Testis (tissue), 3 donors: Measurements from ENCODE around the gene TCF7. TPM values are rescaled to one million over a fixed set of nuclear protein-coding genes. Genes with fewer than 3 reads are reported as not detected.

Experiments
- DNase-seq: peaks from one replicate; pipeline ENCODE4 v3.0.0-alpha.2; 2019
- H3K27ac ChIP-seq, 2 donors: fragments of 200-600 bp; sonication (generic); one replicate each; pipeline ENCODE4 v1.5.1; 2019
- H3K27me3 ChIP-seq: fragments of 200-600 bp; sonication (generic); one replicate; pipeline ENCODE4 v1.5.1; 2019
- H3K36me3 ChIP-seq: fragments of 200-600 bp; sonication (generic); one replicate; pipeline ENCODE4 v1.5.1; 2017; ENCODE audit warnings: low read depth; ENCODE audit errors: missing control alignments
- H3K4me1 ChIP-seq: fragments of 200-600 bp; sonication (generic); one replicate; pipeline ENCODE4 v1.5.1; 2019
- H3K4me3 ChIP-seq, 2 donors: fragments of 200-600 bp; sonication (generic); one replicate each; pipeline ENCODE4 v1.5.1; 2017 to 2019
- H3K9me3 ChIP-seq: fragments of 200-600 bp; sonication (generic); one replicate; pipeline ENCODE4 v1.5.1; 2017
- CTCF ChIP-seq, 3 experiments: fragments of 450-650 bp in 2 of 3; fragments of 200-600 bp in 1 of 3; sonication (generic) in 1 of 3; IDR thresholded peaks; one replicate each; pipeline ENCODE4 v1.5.1; 2016 to 2019; ENCODE audit warnings: antibody characterized with exemption in 3 of 3, mild to moderate bottlenecking in 2 of 3, moderate library complexity in 1 of 3
- POLR2A ChIP-seq: fragments of 450-650 bp; IDR thresholded peaks from one replicate; pipeline ENCODE4 v1.6.1; 2017; ENCODE audit warnings: antibody characterized with exemption, mild to moderate bottlenecking, moderate library complexity
- WGBS, 2 donors: methylation state at CpG; one replicate each; pipeline ENCODE4 v1.1.5; 2018; 5-methylcytosine and 5-hydroxymethylcytosine counted together
- intact Hi-C: fragments of 100-400 bp; cut with DNase I; formaldehyde crosslinking; loops from one replicate; pipeline ENCODE4 v1.15.1; 2023; ENCODE audit warnings: low total_unique reads
- polyA plus RNA-seq: library from polyadenylated mRNA; stranded (reverse); fragments of 350-450 nt; fragmentation: Illumina TruSeq; extraction: RNeasy Lipid Tissue Mini Kit (QIAGEN cat#74804); gene quantifications from one replicate; pipeline ENCODE4 v1.2.3, GENCODE V29; 2014; ENCODE audit warnings: low read depth, low replicate concordance; ENCODE audit not compliant: insufficient read depth
- total RNA-seq, 2 donors: library from RNA; depleted of rRNA; stranded (reverse); fragments of >200 nt; gene quantifications; one replicate each; pipeline ENCODE4 v1.2.3, GENCODE V29; 2016

TCF7 gene
- total and polyA plus RNA-seq, 3 donors from 2014 or later = 9.9 to 16.1 (median 15.2) TPM

GRCh38 chr5:134119720-134120119, 5.2 kb downstream of the TCF7 start:
- H3K27me3 ChIP-seq = no peaks in the 10 kb centered on the region
- DNase-seq = no peak
- H3K4me1 ChIP-seq = no peaks in the 10 kb centered on the region
- TF ChIP-seq POLR2A (no peak), CTCF (IDR thresholded peaks at IDR 0.05) (no peak)
- no peaks in the 10 kb centered on the region for H3K9me3 ChIP-seq
- no peak overlapping the region for H3K4me3 ChIP-seq
- intact Hi-C loops = no loop called here
- WGBS, 2 donors = 94% methylated on average over 8 of the region's 12 CpGs; no CpG with 5 or more reads in 1 of the 2 donors
- H3K36me3 ChIP-seq = no peaks in the 10 kb centered on the region
- H3K27ac ChIP-seq = no peak overlapping the region

GRCh38 chr5:134120386-134121138, 6.1 kb downstream of the TCF7 start:
- peaks cover 7% of the 10 kb centered on the region for H3K4me1 ChIP-seq
- WGBS, 2 donors = 94 to 96% methylated on average over 16 to 17 of the region's 17 CpGs
- no peaks in the 10 kb centered on the region for H3K27me3 ChIP-seq
- TF ChIP-seq CTCF (IDR thresholded peaks at IDR 0.05) (no peak), POLR2A (no peak)
- intact Hi-C loops = no loop called here
- no peak overlapping the region for H3K27ac ChIP-seq
- H3K9me3 ChIP-seq = no peaks in the 10 kb centered on the region
- no peaks in the 10 kb centered on the region for H3K36me3 ChIP-seq
- no peak for DNase-seq
- no peak overlapping the region for H3K4me3 ChIP-seq

DNA sequence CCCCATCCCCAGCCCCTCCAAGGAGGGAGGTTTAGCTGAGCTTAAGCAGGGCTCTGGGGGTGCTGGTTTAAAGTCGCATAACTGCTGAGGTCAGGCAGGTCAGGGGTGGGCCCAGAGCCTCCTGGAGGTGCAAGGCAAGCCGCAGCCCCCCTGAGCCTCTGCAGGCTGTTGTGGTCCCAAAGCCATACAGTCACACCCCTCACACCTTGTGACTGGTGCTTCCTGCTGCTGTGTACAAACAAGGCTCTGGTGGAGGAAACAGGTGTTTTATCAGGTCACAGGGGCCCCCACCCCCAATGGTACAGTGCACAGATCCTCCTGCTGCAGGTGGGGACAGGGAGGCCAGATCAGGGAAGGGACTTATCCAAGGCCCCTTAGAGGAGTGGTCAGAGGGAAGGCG, 8.0 kb downstream of the TCF7 start:
- DNase-seq = no peak
- TF ChIP-seq POLR2A = no peak
- TF ChIP-seq CTCF (IDR thresholded peaks at IDR 0.05) = no peak
- Histone ChIP-seq H3K27me3 (no peaks in the 10 kb centered on the region), H3K4me3 (no peak overlapping the region), H3K36me3 (no peaks in the 10 kb centered on the region), H3K4me1 (peaks cover 15% of the 10 kb centered on the region), H3K9me3 (no peaks in the 10 kb centered on the region), H3K27ac (no peak overlapping the region)
- 67 to 94% methylated on average over 1 to 3 of the region's 3 CpGs for WGBS, 2 donors
- intact Hi-C loops = no loop called here

- intact Hi-C loops = no loop called here
Observed at GRCh38 chr5:134123360-134123759, 8.9 kb downstream of the TCF7 start.

More at GRCh38 chr5:134123360-134123759, 8.9 kb downstream of the TCF7 start:
- no peak for TF ChIP-seq CTCF (IDR thresholded peaks at IDR 0.05)
- TF ChIP-seq POLR2A = no peak
- no peak overlapping the region for H3K27ac ChIP-seq
- peaks cover 15% of the 10 kb centered on the region for H3K4me1 ChIP-seq
- no peaks in the 10 kb centered on the region for H3K9me3 ChIP-seq
- WGBS, 2 donors = 94 to 98% methylated on average over 5 to 6 of the region's 6 CpGs
- no peaks in the 10 kb centered on the region for H3K36me3 ChIP-seq
- H3K27me3 ChIP-seq = no peaks in the 10 kb centered on the region
- H3K4me3 ChIP-seq = no peak overlapping the region
- no peak for DNase-seq
